ENCODE results near the gene NAE1.
"Not testable (repeated sequence)": the region's sequence is repeated elsewhere in the genome, so short reads cannot be mapped to it uniquely, and the experiment has no call there.

The NAE1 gene

GRCh38 chr16:66830422-66831404, at the start of gene NAE1:
TSS of gene NAE1 (minus strand) at chr16:66830976. CDS start at chr16:66830899, 77 bp downstream.
- peaks cover 10% of the 10 kb centered on the region for H3K4me1 ChIP-seq
- no peaks in the 10 kb centered on the region; the same call in 1 of the 2 replicates for H3K27me3 ChIP-seq (ENCODE audit: low read depth)
- no peaks in the 10 kb centered on the region for H3K9me3 ChIP-seq
- H3K36me3 ChIP-seq (replicated peaks), result peaks cover 21% of the 10 kb centered on the region
- peak within 1 kb of the TSS; percentile 78 for H3K4me3 ChIP-seq
- in situ Hi-C loops (cut with MboI; ENCODE audit: low sequenced_read_pairs), result no loop called here
- peak; percentile 86 to 90 for DNase-seq (ENCODE audit: low spot score in 2 of 2)

- DNase-seq (ENCODE audit: low spot score in 2 of 2), result no peak
- Histone ChIP-seq H3K4me3 (no peak overlapping the region), H3K9me3 (no peaks in the 10 kb centered on the region), H3K4me1 (peaks cover 12% of the 10 kb centered on the region), H3K36me3 (replicated peaks) (no peaks in the 10 kb centered on the region), H3K27me3 (ENCODE audit: low read depth) (no peaks in the 10 kb centered on the region)
- in situ Hi-C loops (cut with MboI; ENCODE audit: low sequenced_read_pairs), result no loop called here
Observed at GRCh38 chr16:66878067-66878466, 47.3 kb upstream of the NAE1 start.

- H3K4me1 ChIP-seq, result peaks cover 4% of the 10 kb centered on the region; the same call in 1 of the 2 replicates
Observed at GRCh38 chr16:66874079-66874775, 43.5 kb upstream of the NAE1 start.

GRCh38 chr16:66873685-66874055, 42.9 kb upstream of the NAE1 start:
- no peak for DNase-seq (ENCODE audit: low spot score in 2 of 2)
- Histone ChIP-seq H3K4me3 (no peak overlapping the region), H3K4me1 (peaks cover 4% of the 10 kb centered on the region; the same call in 1 of the 2 replicates), H3K27me3 (ENCODE audit: low read depth) (no peaks in the 10 kb centered on the region), H3K9me3 (no peaks in the 10 kb centered on the region), H3K36me3 (replicated peaks) (no peaks in the 10 kb centered on the region)
- in situ Hi-C loops (cut with MboI; ENCODE audit: low sequenced_read_pairs), result no loop called here

More at GRCh38 chr16:66874079-66874775, 43.5 kb upstream of the NAE1 start:
- in situ Hi-C loops (cut with MboI; ENCODE audit: low sequenced_read_pairs), result no loop called here
- no peaks in the 10 kb centered on the region for H3K27me3 ChIP-seq (ENCODE audit: low read depth)
- H3K9me3 ChIP-seq, result no peaks in the 10 kb centered on the region
- H3K36me3 ChIP-seq (replicated peaks), result no peaks in the 10 kb centered on the region
- H3K4me3 ChIP-seq, result no peak overlapping the region
- DNase-seq (ENCODE audit: low spot score in 2 of 2), result no peak

- Histone ChIP-seq H3K4me3 (peak overlapping the region; percentile 21), H3K4me1 (peaks cover 4% of the 10 kb centered on the region; the same call in 1 of the 2 replicates), H3K36me3 (replicated peaks) (no peaks in the 10 kb centered on the region), H3K27me3 (ENCODE audit: low read depth) (no peaks in the 10 kb centered on the region), H3K9me3 (no peaks in the 10 kb centered on the region)
- DNase-seq (ENCODE audit: low spot score in 2 of 2), result peak; percentile 83 to 94
- in situ Hi-C loops (cut with MboI; ENCODE audit: low sequenced_read_pairs), result no loop called here
Observed at GRCh38 chr16:66872943-66873684, 42.3 kb upstream of the NAE1 start.

GRCh38 chr16:66872559-66872942, 41.8 kb upstream of the NAE1 start:
- in situ Hi-C loops (cut with MboI; ENCODE audit: low sequenced_read_pairs), result no loop called here
- Histone ChIP-seq H3K27me3 (ENCODE audit: low read depth) (no peaks in the 10 kb centered on the region), H3K4me1 (peaks cover 4% of the 10 kb centered on the region; the same call in 1 of the 2 replicates), H3K36me3 (replicated peaks) (no peaks in the 10 kb centered on the region), H3K9me3 (no peaks in the 10 kb centered on the region), H3K4me3 (peak overlapping the region; percentile 21)
- DNase-seq (ENCODE audit: low spot score in 2 of 2), result no peak

- Histone ChIP-seq H3K4me3 (no peak overlapping the region), H3K9me3 (no peaks in the 10 kb centered on the region), H3K36me3 (replicated peaks) (no peaks in the 10 kb centered on the region), H3K4me1 (peaks cover 4% of the 10 kb centered on the region; the same call in 1 of the 2 replicates), H3K27me3 (ENCODE audit: low read depth) (no peaks in the 10 kb centered on the region)
- no peak for DNase-seq (ENCODE audit: low spot score in 2 of 2)
- in situ Hi-C loops (cut with MboI; ENCODE audit: low sequenced_read_pairs), result no loop called here
Observed at GRCh38 chr16:66871840-66872239, 41.1 kb upstream of the NAE1 start.

GRCh38 chr16:66871363-66871762, 40.6 kb upstream of the NAE1 start:
- in situ Hi-C loops (cut with MboI; ENCODE audit: low sequenced_read_pairs); H3K9me3 ChIP-seq; DNase-seq (ENCODE audit: low spot score in 2 of 2); H3K27me3 ChIP-seq (ENCODE audit: low read depth); H3K4me3 ChIP-seq; H3K4me1 ChIP-seq; H3K36me3 ChIP-seq (replicated peaks): not testable (repeated sequence)

GRCh38 chr16:66869424-66869823, 38.6 kb upstream of the NAE1 start:
- in situ Hi-C loops (cut with MboI; ENCODE audit: low sequenced_read_pairs), result loop anchor here (10.0 kb wide), 1 partner anchor 465 kb away; no protein-coding TSS in a partner anchor
- Histone ChIP-seq H3K36me3 (replicated peaks) (no peaks in the 10 kb centered on the region), H3K4me1 (peaks cover 4% of the 10 kb centered on the region; the same call in 1 of the 2 replicates), H3K27me3 (ENCODE audit: low read depth) (no peaks in the 10 kb centered on the region), H3K9me3 (no peaks in the 10 kb centered on the region), H3K4me3 (no peak overlapping the region)
- no peak for DNase-seq (ENCODE audit: low spot score in 2 of 2)

GRCh38 chr16:66863707-66864106, 32.9 kb upstream of the NAE1 start:
- Histone ChIP-seq H3K27me3 (ENCODE audit: low read depth) (no peaks in the 10 kb centered on the region), H3K36me3 (replicated peaks) (no peaks in the 10 kb centered on the region), H3K4me1 (no peaks in the 10 kb centered on the region), H3K9me3 (no peaks in the 10 kb centered on the region), H3K4me3 (no peak overlapping the region)
- DNase-seq (ENCODE audit: low spot score in 2 of 2), result no peak
- in situ Hi-C loops (cut with MboI; ENCODE audit: low sequenced_read_pairs), result loop anchor here (10.0 kb wide), 1 partner anchor 459 kb away; no protein-coding TSS in a partner anchor

- Histone ChIP-seq H3K4me3 (no peak overlapping the region), H3K27me3 (ENCODE audit: low read depth) (no peaks in the 10 kb centered on the region), H3K9me3 (no peaks in the 10 kb centered on the region), H3K4me1 (no peaks in the 10 kb centered on the region), H3K36me3 (replicated peaks) (no peaks in the 10 kb centered on the region)
- no peak for DNase-seq (ENCODE audit: low spot score in 2 of 2)
- in situ Hi-C loops (cut with MboI; ENCODE audit: low sequenced_read_pairs), result loop anchor here (10.0 kb wide), 1 partner anchor 457 kb away; no protein-coding TSS in a partner anchor
Observed at GRCh38 chr16:66862023-66862520, 31.3 kb upstream of the NAE1 start.

GRCh38 chr16:66859397-66860068, 28.8 kb upstream of the NAE1 start:
- Histone ChIP-seq H3K27me3 (ENCODE audit: low read depth) (no peaks in the 10 kb centered on the region), H3K9me3 (no peaks in the 10 kb centered on the region), H3K36me3 (replicated peaks) (no peaks in the 10 kb centered on the region), H3K4me3 (no peak overlapping the region), H3K4me1 (no peaks in the 10 kb centered on the region)
- no peak for DNase-seq (ENCODE audit: low spot score in 2 of 2)
- in situ Hi-C loops (cut with MboI; ENCODE audit: low sequenced_read_pairs), result loop anchor here (10.0 kb wide), 1 partner anchor 455 kb away; no protein-coding TSS in a partner anchor
